GM15510 (cell line): Measurements from ENCODE around the gene CTPS2.

ENCODE experiments used
- POLR2A ChIP-seq: IDR thresholded peaks from 3 replicates; pipeline ENCODE4 v1.6.1; 2011; ENCODE audit warnings: borderline replicate concordance; ENCODE audit not compliant: insufficient read length; ENCODE audit errors: extremely low read depth

CTPS2 gene

GRCh38 chrX:16683007-16683664 is 29.3 kb downstream of the CTPS2 start:
- TF ChIP-seq POLR2A, result no peak

GRCh38 chrX:16678689-16679088 is 33.8 kb downstream of the CTPS2 start:
- no peak for TF ChIP-seq POLR2A

DNA sequence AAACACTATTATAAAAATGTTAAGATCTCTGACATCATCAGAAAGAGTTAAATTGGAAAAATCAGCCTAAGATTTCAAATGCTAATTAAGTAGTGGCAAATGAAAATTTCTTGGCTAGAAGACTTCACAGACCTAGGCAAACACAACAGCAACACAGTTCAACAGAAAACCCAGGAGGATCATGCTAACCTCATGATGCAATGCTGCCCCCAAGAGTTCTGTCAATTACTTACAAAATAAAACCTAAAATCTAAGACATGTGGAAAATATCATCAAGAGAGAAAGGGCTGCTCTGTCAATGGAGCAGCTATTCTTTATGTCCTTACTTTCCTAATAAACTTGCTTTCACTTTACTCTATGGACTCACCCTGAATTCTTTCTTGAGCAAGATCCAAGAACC is 41.5 kb downstream of the CTPS2 start:
- no peak for TF ChIP-seq POLR2A

- TF ChIP-seq POLR2A, result no peak
Observed at GRCh38 chrX:16666541-16666940, 45.9 kb downstream of the CTPS2 start.

- no peak for TF ChIP-seq POLR2A
Observed at GRCh38 chrX:16665089-16665488, 47.4 kb downstream of the CTPS2 start.

GRCh38 chrX:16664626-16665025 is 47.8 kb downstream of the CTPS2 start:
- TF ChIP-seq POLR2A, result no peak

- no peak for TF ChIP-seq POLR2A
Observed at GRCh38 chrX:16664074-16664473, 48.4 kb downstream of the CTPS2 start.

- TF ChIP-seq POLR2A, result no peak
Observed at GRCh38 chrX:16662402-16662801, 50.1 kb downstream of the CTPS2 start.

DNA sequence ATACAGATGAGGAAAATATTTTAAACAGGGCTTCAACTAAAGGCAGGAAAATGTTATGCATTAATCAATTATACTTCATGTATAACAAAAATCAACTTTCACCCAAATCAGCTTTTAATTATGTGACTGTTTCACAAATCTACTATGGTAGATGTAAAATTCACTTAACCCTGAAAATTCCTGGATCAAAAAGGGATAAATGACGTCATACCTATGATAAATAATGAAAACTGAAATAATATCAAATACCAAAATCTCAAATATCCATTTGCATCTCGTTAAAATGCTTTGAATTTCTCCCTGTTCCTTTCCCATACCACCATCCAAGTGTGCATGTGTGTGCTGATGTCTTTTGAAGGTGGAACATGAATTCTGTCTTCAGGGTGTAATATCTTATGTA is 51.0 kb downstream of the CTPS2 start:
- TF ChIP-seq POLR2A, result no peak

DNA sequence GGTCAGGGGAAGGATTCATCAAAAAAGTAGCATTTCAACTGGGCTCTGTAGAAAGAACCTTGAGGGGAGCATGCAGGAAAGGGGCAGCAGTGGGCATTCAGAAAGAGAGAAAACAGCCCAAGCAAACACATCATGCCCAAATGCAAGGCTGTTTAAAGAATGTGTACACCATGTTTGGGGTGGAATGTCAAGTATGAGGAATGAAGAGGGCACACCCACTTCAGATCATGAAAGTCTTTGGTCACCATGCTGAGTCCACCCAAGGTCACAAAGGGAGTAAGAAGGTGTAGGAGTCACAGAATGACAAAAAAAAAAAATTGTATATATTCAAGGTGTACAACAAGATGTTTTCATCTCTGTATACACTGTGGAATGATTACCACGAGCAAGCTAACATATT is 53.1 kb downstream of the CTPS2 start:
- no peak for TF ChIP-seq POLR2A

DNA sequence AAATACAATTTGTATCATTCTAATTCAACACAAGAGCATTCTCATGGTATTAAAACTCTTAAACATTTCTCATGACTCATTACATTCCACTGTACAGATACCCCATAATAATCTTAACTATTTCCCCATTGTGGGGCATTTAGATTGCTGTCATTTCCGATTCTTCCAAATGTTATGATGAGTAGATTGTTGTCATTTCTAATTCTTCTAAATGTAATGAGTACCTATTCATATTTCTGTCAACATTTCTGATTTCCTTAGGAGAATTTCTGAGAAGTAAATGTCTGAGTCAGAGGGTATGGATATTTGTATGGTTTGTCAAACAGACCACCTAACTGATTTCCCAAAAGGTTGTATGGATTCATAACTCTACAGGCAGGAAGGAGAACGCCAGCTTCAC is 54.2 kb downstream of the CTPS2 start:
- TF ChIP-seq POLR2A, result no peak

GRCh38 chrX:16654093-16654492 is 58.4 kb downstream of the CTPS2 start:
- TF ChIP-seq POLR2A, result no peak

DNA sequence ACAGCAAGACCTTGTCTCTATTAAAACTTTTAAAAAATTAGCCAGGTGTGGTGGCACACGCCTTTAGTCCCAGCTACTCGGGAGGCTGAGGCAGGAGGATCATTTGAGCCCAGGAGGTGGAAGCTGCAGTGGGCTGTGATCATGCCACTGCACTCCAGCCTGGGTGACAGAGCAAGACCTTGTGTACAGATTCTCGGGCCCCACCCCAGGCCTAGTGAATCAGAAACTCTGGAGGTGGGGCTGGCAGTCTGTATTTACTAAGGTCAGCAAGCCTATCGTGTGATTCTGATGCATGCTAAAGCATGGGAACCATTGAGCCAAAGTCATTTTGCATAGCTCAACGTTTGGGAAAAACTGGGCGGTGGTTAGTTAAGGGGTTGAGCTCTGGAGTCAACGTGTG is 59.0 kb downstream of the CTPS2 start:
- no peak for TF ChIP-seq POLR2A

DNA sequence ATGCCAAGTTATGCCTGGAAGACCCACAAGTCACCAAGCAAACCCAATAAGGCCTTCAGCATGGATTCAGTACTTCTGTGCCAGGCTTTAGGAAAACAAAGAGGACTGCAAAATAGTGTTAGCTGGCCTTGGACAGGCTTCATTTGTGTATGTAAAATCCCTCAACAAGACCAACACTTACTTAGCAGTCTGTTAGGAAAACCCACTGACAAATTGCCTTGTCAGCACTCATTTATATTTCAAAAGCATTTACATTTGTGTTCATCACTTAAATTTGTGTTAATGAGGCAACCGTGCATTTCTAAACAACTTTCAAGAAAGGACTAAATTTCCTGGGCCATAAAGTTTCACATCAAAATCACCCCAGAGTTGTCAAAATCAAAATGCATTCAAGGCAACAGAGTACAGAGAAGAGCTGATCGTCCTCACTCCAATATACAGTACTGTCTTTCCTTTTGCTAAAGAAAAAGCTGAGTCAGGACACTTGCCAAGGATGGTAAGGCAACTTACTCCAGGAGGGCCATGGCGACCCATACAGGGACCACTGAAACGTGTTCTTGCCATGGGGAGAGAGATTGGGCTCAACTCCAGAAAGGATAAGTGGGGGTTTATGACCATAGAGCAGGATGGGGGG is 61.0 kb downstream of the CTPS2 start:
- TF ChIP-seq POLR2A, result no peak

DNA sequence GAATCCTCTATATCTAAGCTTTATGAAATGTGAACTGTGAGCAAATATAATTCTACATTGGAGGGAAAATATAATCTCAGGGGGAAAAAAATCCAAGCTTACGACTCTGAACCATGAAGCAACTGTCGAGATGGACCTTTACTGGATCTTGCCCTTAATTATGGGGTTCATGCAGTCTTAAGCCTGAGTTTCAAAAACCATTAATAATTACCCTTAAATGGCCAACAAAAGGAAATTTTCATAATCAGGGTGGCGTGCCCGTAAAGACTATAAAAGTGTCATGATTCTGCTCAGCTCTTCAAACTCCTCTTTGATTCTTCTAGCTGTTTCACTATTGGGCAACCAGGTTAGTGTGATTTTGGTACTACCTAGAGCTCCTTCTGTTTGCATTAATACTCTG is 62.6 kb downstream of the CTPS2 start, which contains the start of gene S100G:
TSS of gene S100G (plus strand) at position 301 of the 400 bp plus-strand sequence. CDS start 849 bp downstream, outside the sequence.
- no peak for TF ChIP-seq POLR2A
